Measurements from ENCODE around the gene DOCK7. TPM values are rescaled to one million over a fixed set of nuclear protein-coding genes. Genes with fewer than 3 reads are reported as not detected.
A peak's percentile ranks its signal among the peaks of the same experiment; 100 is the strongest.
"Not testable (repeated sequence)": the region's sequence is repeated elsewhere in the genome, so short reads cannot be mapped to it uniquely, and the experiment has no call there.

DOCK7 gene
- total RNA-seq, 4 donors from 2014 or later, result 23.4 to 47.0 (median 44.2) TPM

DNA sequence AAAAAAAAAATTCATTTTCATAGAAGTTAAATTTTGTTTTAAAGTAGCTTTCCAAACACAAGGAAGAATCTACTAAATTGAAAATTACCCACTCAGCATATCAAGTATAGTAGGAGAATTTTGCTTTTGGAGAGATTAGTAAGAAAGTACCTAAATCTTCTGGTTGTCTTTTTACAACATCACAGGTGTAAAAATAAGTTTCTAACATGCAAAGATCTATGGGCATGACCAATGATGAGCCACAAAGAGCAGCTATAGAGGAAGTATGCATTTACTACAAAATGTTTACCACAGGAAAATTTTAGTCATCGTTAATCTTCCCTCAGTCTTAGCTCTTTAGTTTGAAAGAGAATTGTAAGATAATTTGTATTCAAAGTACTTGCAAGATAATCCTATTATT lies 62.8 kb downstream of the DOCK7 start:
- Histone ChIP-seq H3K27me3 (no peaks in the 10 kb centered on the region), H3K4me3 (no peak overlapping the region), H3K27ac (no peak overlapping the region), H3K4me1 (no peaks in the 10 kb centered on the region), H3K9me3 (no peaks in the 10 kb centered on the region), H3K36me3 (peaks cover 26% of the 10 kb centered on the region)
- 86% methylated on average over 1 of the region's 1 CpG for WGBS
- TF ChIP-seq POLR2AphosphoS5 (IDR thresholded peaks at IDR 0.05) (no peak), POLR2A (IDR thresholded peaks at IDR 0.05) (no peak), EP300 (IDR thresholded peaks at IDR 0.05) (no peak)
- TF ChIP-seq, protein P1, sequence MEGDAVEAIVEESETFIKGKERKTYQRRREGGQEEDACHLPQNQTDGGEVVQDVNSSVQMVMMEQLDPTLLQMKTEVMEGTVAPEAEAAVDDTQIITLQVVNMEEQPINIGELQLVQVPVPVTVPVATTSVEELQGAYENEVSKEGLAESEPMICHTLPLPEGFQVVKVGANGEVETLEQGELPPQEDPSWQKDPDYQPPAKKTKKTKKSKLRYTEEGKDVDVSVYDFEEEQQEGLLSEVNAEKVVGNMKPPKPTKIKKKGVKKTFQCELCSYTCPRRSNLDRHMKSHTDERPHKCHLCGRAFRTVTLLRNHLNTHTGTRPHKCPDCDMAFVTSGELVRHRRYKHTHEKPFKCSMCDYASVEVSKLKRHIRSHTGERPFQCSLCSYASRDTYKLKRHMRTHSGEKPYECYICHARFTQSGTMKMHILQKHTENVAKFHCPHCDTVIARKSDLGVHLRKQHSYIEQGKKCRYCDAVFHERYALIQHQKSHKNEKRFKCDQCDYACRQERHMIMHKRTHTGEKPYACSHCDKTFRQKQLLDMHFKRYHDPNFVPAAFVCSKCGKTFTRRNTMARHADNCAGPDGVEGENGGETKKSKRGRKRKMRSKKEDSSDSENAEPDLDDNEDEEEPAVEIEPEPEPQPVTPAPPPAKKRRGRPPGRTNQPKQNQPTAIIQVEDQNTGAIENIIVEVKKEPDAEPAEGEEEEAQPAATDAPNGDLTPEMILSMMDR (IDR thresholded peaks at IDR 0.05), result no peak
- DNase-seq (ENCODE audit: low spot score in 2 of 2), result no peak

DNA sequence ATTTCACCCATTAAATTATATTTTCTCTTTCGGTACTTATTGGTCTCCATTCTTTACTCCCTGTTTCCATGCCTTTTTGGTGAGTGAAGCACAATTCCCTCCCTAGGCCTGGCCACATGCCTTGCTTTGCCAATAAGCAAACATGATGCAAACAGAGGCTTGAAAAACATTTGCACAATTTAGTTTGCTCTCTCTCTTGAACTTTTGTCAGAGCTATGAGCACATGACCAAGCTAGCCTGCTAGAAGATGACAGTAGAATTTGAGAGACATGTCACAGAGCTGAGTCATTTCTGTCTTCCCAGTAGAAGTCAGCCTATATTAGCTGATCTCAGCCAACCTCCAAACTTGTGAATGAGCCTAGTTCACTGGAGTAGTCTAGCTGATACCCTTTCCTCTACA lies 66.3 kb downstream of the DOCK7 start:
- H3K9me3 ChIP-seq, result no peaks in the 10 kb centered on the region
- no peaks in the 10 kb centered on the region for H3K27me3 ChIP-seq
- WGBS, result 96% methylated on average over 1 of the region's 1 CpG
- peaks cover 37% of the 10 kb centered on the region for H3K36me3 ChIP-seq
- DNase-seq (ENCODE audit: low spot score in 2 of 2), result peak in 1 of 2 donors; percentile 66
- TF ChIP-seq POLR2A (IDR thresholded peaks at IDR 0.05) (no peak), POLR2AphosphoS5 (IDR thresholded peaks at IDR 0.05) (peak in 1 of 3 donors; percentile 19)
- H3K27ac ChIP-seq, result no peak overlapping the region
- H3K4me1 ChIP-seq, result no peaks in the 10 kb centered on the region
- H3K4me3 ChIP-seq, result no peak overlapping the region

DNA sequence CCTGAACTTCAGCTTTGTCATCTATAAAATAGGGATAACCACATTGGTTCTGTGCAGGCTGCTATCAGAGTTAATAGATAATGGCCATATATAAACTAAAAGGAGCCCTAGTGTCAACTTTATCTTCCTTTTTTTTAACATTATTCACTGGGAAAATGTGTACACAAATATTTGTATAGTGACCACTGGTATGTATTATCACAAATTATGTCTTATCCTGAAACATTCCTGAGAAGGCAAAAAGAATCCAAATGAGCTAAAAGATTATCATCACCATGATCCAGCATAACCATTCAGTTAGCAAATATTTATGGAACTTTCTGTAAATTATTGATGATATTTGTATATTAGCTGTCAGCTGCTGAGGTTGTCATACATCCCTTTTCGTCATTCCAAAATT lies 74.3 kb downstream of the DOCK7 start:
- Histone ChIP-seq H3K9me3 (no peaks in the 10 kb centered on the region), H3K27ac (no peak overlapping the region), H3K27me3 (no peaks in the 10 kb centered on the region), H3K4me3 (no peak overlapping the region), H3K36me3 (peaks cover 14% of the 10 kb centered on the region), H3K4me1 (no peaks in the 10 kb centered on the region)
- 96% methylated on average over 1 of the region's 1 CpG for WGBS
- DNase-seq (ENCODE audit: low spot score in 2 of 2), result no peak
- TF ChIP-seq POLR2A (IDR thresholded peaks at IDR 0.05), result no peak
- TF ChIP-seq, protein P1 (IDR thresholded peaks at IDR 0.05), result no peak

DNA sequence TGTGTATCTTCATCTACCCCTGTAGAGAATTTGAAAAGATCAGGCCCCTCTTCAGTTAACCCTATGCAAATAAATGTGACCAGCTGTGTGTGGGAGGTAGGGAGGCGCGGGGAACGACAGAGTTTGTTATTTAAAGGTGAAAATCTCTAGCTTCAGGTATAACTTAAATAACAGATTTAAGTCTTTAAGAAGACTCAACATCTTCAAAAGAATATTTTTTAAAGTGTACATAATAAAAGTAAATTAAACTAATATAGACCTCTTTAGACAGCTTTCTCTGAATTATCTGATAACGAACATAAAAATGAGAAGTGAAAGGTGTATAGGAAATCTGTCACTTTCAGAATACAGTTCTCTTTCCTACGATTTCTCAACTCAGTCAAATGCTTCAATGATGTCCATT lies 74.9 kb downstream of the DOCK7 start:
- peaks cover 10% of the 10 kb centered on the region for H3K36me3 ChIP-seq
- H3K27ac ChIP-seq, result no peak overlapping the region
- no peaks in the 10 kb centered on the region for H3K4me1 ChIP-seq
- WGBS, result 90% methylated on average over 5 of the region's 5 CpGs
- H3K9me3 ChIP-seq, result no peaks in the 10 kb centered on the region
- no peak for DNase-seq (ENCODE audit: low spot score in 2 of 2)
- TF ChIP-seq POLR2A (IDR thresholded peaks at IDR 0.05) (no peak), POLR2AphosphoS5 (IDR thresholded peaks at IDR 0.05) (no peak), EP300 (IDR thresholded peaks at IDR 0.05) (no peak)
- TF ChIP-seq, protein P1 (IDR thresholded peaks at IDR 0.05), result no peak
- no peak overlapping the region for H3K4me3 ChIP-seq
- H3K27me3 ChIP-seq, result no peaks in the 10 kb centered on the region

DNA sequence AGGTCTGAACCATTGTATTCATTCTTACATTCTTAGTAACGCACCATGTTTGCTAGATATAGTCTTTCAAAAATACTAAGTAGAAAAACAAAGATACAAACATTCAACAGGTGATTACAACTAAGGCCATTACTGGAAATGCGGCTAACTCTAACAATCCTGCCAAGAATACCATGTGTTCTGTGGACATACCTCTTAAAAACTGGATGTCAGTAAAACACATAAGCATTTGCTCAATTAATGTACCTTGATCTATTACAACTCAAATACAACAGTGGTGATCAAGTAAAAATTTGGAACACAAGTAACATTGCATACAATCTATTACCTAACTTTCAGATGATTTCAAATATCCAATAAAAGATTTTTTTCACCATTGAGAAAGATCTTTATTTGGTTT lies 75.4 kb downstream of the DOCK7 start:
- Histone ChIP-seq H3K4me3 (no peak overlapping the region), H3K27me3 (no peaks in the 10 kb centered on the region), H3K4me1 (no peaks in the 10 kb centered on the region), H3K27ac (no peak overlapping the region), H3K9me3 (no peaks in the 10 kb centered on the region), H3K36me3 (peaks cover 4% of the 10 kb centered on the region)
- no peak for DNase-seq (ENCODE audit: low spot score in 2 of 2)
- TF ChIP-seq, protein P1 (IDR thresholded peaks at IDR 0.05), result no peak
- no peak for TF ChIP-seq POLR2AphosphoS5 (IDR thresholded peaks at IDR 0.05)
- TF ChIP-seq EP300 (IDR thresholded peaks at IDR 0.05), result no peak
- 93% methylated on average over 2 of the region's 2 CpGs for WGBS

DNA sequence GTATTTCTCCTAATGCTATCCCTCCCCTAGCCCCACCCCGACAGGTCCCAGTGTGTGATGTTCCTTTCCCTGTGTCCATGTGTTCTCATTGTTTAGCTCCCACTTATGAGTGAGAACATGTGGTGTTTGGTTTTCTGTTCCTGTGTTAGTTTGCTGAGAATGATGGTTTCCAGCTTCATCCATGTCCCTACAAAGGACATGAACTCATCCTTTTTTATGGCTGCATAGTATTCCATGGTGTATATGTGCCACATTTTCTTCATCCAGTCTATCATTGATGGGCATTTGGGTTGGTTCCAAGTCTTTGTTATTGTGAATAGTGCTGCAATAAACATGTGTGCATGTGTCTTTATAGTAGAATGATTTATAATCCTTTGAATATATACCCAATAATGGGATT lies 77.6 kb downstream of the DOCK7 start:
- not testable (repeated sequence) for H3K4me1 ChIP-seq; H3K36me3 ChIP-seq; H3K27ac ChIP-seq; H3K27me3 ChIP-seq; H3K9me3 ChIP-seq; H3K4me3 ChIP-seq; DNase-seq (ENCODE audit: low spot score in 2 of 2)
- 100% methylated on average over 1 of the region's 1 CpG for WGBS

Data from suprapubic skin (tissue), 4 donors.